Gastrocnemius medialis (tissue), 4 donors: ENCODE measurements around the gene ZNF350. TPM values are rescaled to one million over a fixed set of nuclear protein-coding genes. Genes with fewer than 3 reads are reported as not detected.

Experiments
- ATAC-seq, 2 donors: fragments of 150-250 bp; one replicate each; pipeline ENCODE4 v1.9.1; 2016
- DNase-seq, 2 donors: peaks; one replicate each; pipeline ENCODE4 v3.0.0-alpha.2; 2019
- H3K27ac ChIP-seq, 4 donors: fragments of 200-600 bp; sonication (generic); 1 replicate in 1 of 4; 2 replicates in 3 of 4; pipeline ENCODE4 v1.5.1; 2016 to 2018; ENCODE audit warnings: mild to moderate bottlenecking in 2 of 4, moderate library complexity in 1 of 4
- H3K27me3 ChIP-seq, 3 donors: fragments of 200-600 bp; sonication (generic) in 2 of 3; 1 replicate in 1 of 3; 2 replicates in 2 of 3; pipeline versions ENCODE4 v1.5.1 to v1.6.0; 2016 to 2019; ENCODE audit warnings: mild to moderate bottlenecking in 1 of 3, moderate library complexity in 1 of 3
- H3K36me3 ChIP-seq, 2 donors: fragments of 200-600 bp; sonication (generic) in 1 of 2; one replicate each; pipeline ENCODE4 v1.5.1; 2017 to 2018
- H3K4me1 ChIP-seq, 2 donors: fragments of 200-600 bp; sonication (generic) in 1 of 2; one replicate each; pipeline ENCODE4 v1.5.1; 2016 to 2017; ENCODE audit warnings: mild to moderate bottlenecking in 2 of 2
- H3K4me3 ChIP-seq, 4 donors: fragments of 200-600 bp; sonication (generic) in 3 of 4; 1 replicate in 1 of 4; 2 replicates in 3 of 4; pipeline ENCODE4 v1.5.1; 2016 to 2019; ENCODE audit warnings: mild to moderate bottlenecking in 2 of 4
- H3K9me3 ChIP-seq, 3 donors: fragments of 200-600 bp; sonication (generic) in 2 of 3; 1 replicate in 1 of 3; 2 replicates in 2 of 3; pipeline ENCODE4 v1.5.1; 2016 to 2019
- POLR2A ChIP-seq, 2 donors: fragments of 450-650 bp; IDR thresholded peaks; one replicate each; pipeline ENCODE4 v1.6.1; 2017; ENCODE audit warnings: antibody characterized with exemption in 2 of 2, mild to moderate bottlenecking in 2 of 2, moderate library complexity in 2 of 2
- in situ Hi-C, 4 donors: fragments of 200-750 bp; cut with MboI; loops; one replicate each; pipeline versions ENCODE4 v1.15.0 to v1.8.0; 2017; ENCODE audit warnings: low sequenced_read_pairs in 4 of 4
- intact Hi-C: fragments of 100-400 bp; cut with DNase I; formaldehyde crosslinking; loops from one replicate; pipeline ENCODE4 v1.15.1; 2023; ENCODE audit warnings: low total_unique reads
- total RNA-seq, 4 donors: library from RNA; depleted of rRNA; stranded (reverse); fragments of >200 nt; gene quantifications; one replicate each; pipeline versions ENCODE4 v1.1.0 to v1.2.3, GENCODE V29; 2016
- TF ChIP-seq, protein P1 (sequence below), 5 experiments: fragments of 450-650 bp in 3 of 5; fragments of 200-600 bp in 2 of 5; sonication (generic) in 2 of 5; IDR thresholded peaks in 4 of 5; conservative IDR thresholded peaks in 1 of 5; 1 replicate in 4 of 5; 2 replicates in 1 of 5; pipeline ENCODE4 v1.5.1; 2016 to 2019; ENCODE audit warnings: antibody characterized with exemption in 5 of 5, mild to moderate bottlenecking in 3 of 5, moderate library complexity in 3 of 5

ZNF350 gene
- total RNA-seq, 4 donors from 2014 or later = 1.7 to 6.0 (median 5.0) TPM

DNA sequence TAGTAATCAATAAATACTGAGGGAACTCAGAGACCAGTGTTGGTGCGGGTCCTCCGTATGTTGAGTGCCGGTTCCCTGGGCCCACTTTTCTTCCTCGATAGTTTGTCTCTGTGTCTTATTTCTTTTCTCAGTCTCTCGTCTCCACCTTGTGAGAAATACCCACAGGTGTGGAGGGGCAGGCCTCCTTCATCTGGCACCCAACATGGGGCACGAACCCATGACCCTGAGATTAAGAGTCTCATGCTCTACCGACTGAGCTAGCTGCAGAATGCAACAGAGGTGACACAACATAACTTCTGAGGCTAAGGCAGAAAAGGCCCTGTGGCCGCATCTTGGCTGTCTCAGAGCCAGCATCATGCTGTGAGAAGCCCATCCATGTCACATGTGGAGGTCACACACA, 64.7 kb downstream of the ZNF350 start:
- DNase-seq (no peak), ATAC-seq (no peak)
- in situ Hi-C loops = no loop called here
- H3K4me1 ChIP-seq = no peaks in the 10 kb centered on the region
- H3K27ac ChIP-seq = no peak overlapping the region
- peaks cover 0 to 47% (median 23%) of the 10 kb centered on the region in 3 donors for H3K9me3 ChIP-seq
- TF ChIP-seq, protein P1, sequence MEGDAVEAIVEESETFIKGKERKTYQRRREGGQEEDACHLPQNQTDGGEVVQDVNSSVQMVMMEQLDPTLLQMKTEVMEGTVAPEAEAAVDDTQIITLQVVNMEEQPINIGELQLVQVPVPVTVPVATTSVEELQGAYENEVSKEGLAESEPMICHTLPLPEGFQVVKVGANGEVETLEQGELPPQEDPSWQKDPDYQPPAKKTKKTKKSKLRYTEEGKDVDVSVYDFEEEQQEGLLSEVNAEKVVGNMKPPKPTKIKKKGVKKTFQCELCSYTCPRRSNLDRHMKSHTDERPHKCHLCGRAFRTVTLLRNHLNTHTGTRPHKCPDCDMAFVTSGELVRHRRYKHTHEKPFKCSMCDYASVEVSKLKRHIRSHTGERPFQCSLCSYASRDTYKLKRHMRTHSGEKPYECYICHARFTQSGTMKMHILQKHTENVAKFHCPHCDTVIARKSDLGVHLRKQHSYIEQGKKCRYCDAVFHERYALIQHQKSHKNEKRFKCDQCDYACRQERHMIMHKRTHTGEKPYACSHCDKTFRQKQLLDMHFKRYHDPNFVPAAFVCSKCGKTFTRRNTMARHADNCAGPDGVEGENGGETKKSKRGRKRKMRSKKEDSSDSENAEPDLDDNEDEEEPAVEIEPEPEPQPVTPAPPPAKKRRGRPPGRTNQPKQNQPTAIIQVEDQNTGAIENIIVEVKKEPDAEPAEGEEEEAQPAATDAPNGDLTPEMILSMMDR (IDR thresholded peaks at IDR 0.05 in 4 of 5, conservative IDR thresholded peaks at IDR 0.05 in 1 of 5) = no peak
- no peak for TF ChIP-seq POLR2A (IDR thresholded peaks at IDR 0.05)
- intact Hi-C loops = no loop called here
- H3K27me3 ChIP-seq = no peaks in the 10 kb centered on the region
- H3K36me3 ChIP-seq = no peaks in the 10 kb centered on the region
- peak overlapping the region in 1 of 4 donors; percentile 21 for H3K4me3 ChIP-seq

DNA sequence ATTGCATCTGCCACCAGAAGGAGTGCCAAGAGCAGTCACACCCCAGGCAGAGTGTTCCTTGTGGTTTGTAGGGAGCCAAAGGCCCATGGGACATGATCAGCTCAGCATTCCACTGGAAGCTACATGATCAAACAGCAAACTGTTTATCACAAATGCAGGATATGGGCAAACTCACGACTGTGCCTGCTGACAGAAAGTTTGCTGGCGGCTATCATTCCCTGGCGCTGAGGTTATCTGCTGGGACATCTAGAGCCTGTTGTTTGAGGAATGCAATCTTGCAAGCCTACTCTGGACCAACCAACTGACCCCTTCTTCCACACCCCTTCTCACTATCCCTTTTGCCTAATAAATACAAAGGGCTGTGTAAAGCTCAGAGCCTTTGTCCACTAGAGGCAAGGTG, 67.0 kb downstream of the ZNF350 start:
- Histone ChIP-seq H3K27me3 (peaks cover 0 to 2% (median 0%) of the 10 kb centered on the region in 3 donors), H3K4me1 (no peaks in the 10 kb centered on the region), H3K27ac (no peak overlapping the region), H3K4me3 (no peak overlapping the region), H3K9me3 (peaks cover 0 to 63% (median 28%) of the 10 kb centered on the region in 3 donors), H3K36me3 (no peaks in the 10 kb centered on the region)
- no peak for DNase-seq
- TF ChIP-seq POLR2A (IDR thresholded peaks at IDR 0.05) = no peak
- TF ChIP-seq, protein P1 (IDR thresholded peaks at IDR 0.05 in 4 of 5, conservative IDR thresholded peaks at IDR 0.05 in 1 of 5) = no peak
- intact Hi-C loops (no loop called here), in situ Hi-C loops (no loop called here)
- ATAC-seq = no peak

DNA sequence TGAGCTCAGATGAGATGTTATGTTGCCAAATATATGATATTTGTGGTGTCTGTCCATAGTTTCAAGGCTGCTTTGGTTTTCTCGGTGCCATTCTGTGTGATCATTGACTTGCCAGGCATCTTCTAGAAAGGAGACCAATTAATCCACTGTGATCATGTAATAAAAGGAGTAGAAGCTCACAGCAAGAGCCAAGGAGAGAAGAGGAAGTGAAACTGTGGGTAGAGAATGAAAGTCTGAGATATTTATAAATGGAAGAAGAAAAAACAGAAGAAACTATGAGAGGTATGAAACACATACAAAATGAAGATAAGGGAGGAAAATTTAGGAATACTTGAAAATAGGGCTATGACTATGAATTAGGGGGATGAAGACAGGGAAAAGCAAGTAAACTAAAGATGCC, 70.5 kb downstream of the ZNF350 start:
- in situ Hi-C loops = no loop called here
- TF ChIP-seq, protein P1 (IDR thresholded peaks at IDR 0.05 in 4 of 5, conservative IDR thresholded peaks at IDR 0.05 in 1 of 5) = no peak
- TF ChIP-seq POLR2A (IDR thresholded peaks at IDR 0.05) = no peak
- no peaks in the 10 kb centered on the region for H3K4me1 ChIP-seq
- no peak for DNase-seq
- ATAC-seq = no peak
- H3K9me3 ChIP-seq = peaks cover 0 to 44% (median 16%) of the 10 kb centered on the region in 3 donors
- intact Hi-C loops = no loop called here
- peak overlapping the region in 1 of 4 donors; percentile 10 for H3K4me3 ChIP-seq
- H3K27me3 ChIP-seq = peaks cover 0 to 2% (median 0%) of the 10 kb centered on the region in 3 donors
- no peaks in the 10 kb centered on the region for H3K36me3 ChIP-seq
- H3K27ac ChIP-seq = no peak overlapping the region

DNA sequence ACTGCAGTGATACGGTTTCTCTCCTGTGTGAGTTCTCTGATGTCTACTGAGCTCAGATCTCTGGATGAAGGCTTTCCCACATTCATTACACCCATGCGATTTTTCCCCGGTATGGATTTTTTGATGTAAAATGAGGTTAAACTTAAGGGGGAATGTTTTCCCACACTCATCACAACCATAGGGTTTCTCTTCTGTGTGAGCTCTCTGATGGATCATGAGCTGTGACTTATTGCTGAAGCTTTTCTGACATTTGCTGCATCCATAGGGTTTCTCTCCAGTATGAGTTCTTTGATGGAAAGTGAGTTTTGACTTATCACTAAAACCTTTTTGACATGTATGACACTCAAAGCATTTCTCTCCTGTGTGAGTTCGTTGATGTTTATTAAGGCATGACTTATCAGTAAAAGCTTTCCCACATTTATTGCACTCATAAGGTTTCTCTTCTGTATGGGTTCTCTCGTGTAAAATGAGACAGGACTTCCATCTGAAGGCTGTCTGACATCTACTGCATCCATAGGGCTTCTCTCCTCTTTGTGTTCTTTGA, 71.2 kb downstream of the ZNF350 start:
- no peak for TF ChIP-seq POLR2A (IDR thresholded peaks at IDR 0.05)
- TF ChIP-seq, protein P1 (IDR thresholded peaks at IDR 0.05 in 4 of 5, conservative IDR thresholded peaks at IDR 0.05 in 1 of 5) = no peak
- peaks cover 0 to 2% (median 0%) of the 10 kb centered on the region in 3 donors for H3K27me3 ChIP-seq
- peaks cover 0 to 37% (median 14%) of the 10 kb centered on the region in 3 donors for H3K9me3 ChIP-seq
- no peak overlapping the region for H3K4me3 ChIP-seq
- DNase-seq = no peak
- intact Hi-C loops = no loop called here
- in situ Hi-C loops = no loop called here
- H3K36me3 ChIP-seq = no peaks in the 10 kb centered on the region
- no peak for ATAC-seq
- no peak overlapping the region for H3K27ac ChIP-seq
- H3K4me1 ChIP-seq = no peaks in the 10 kb centered on the region

Other genes starting within 250 kb of the ZNF350 start
- 1 to 10 TPM in 3 of 4 donors, not detected in 1; 3.0 to 6.1 (median 6.0) TPM for gene FPR1, start 235.0 kb downstream of the ZNF350 start, total RNA-seq
- gene FPR2, start 225.7 kb downstream of the ZNF350 start, total RNA-seq = under 1 TPM in 2 of 4 donors, not detected in 2; 0.26 to 1.00 TPM
- 1 to 10 TPM in 3 of 4 donors, under 1 TPM in 1; 0.66 to 2.2 (median 1.4) TPM for gene FPR3, start 191.7 kb downstream of the ZNF350 start, total RNA-seq
- gene ZNF577, start 98.9 kb downstream of the ZNF350 start, total RNA-seq = 1 to 10 TPM; 2.0 to 8.4 (median 4.5) TPM
- gene ZNF649, start 81.8 kb downstream of the ZNF350 start, total RNA-seq = 1 to 10 TPM; 2.6 to 4.7 (median 4.1) TPM
- 1 to 10 TPM; 1.3 to 9.4 (median 3.8) TPM for gene ZNF613, start 59.4 kb downstream of the ZNF350 start, total RNA-seq
- gene ZNF615, start 21.4 kb upstream of the ZNF350 start, total RNA-seq = 1 to 10 TPM; 5.6 to 8.9 (median 7.4) TPM
- 1 to 10 TPM; 3.9 to 4.6 (median 3.9) TPM for gene ZNF614, start 41.5 kb upstream of the ZNF350 start, total RNA-seq
- gene ZNF432, start 62.0 kb upstream of the ZNF350 start, total RNA-seq = 1 to 10 TPM; 2.1 to 9.5 (median 4.4) TPM
- 1 to 10 TPM; 2.1 to 3.1 (median 2.3) TPM for gene ZNF841, start 108.9 kb upstream of the ZNF350 start, total RNA-seq
- 1 to 10 TPM; 1.1 to 5.3 (median 2.4) TPM for gene ZNF616, start 153.1 kb upstream of the ZNF350 start, total RNA-seq
- 1 to 10 TPM; 1.2 to 4.9 (median 2.3) TPM for gene ZNF836, start 184.8 kb upstream of the ZNF350 start, total RNA-seq
- 100 to 1,000 TPM; 263 to 302 (median 290) TPM for gene PPP2R1A, start 203.2 kb upstream of the ZNF350 start, total RNA-seq